Activated CD4-positive, alpha-beta T cell treated with anti-CD3 and anti-CD28 coated beads, Interleukin-2, amount 50 U/mL, for 16 hours (primary cell): ENCODE results near the gene SH3TC1.

Experiments
- DNase-seq: peaks from one replicate; pipeline ENCODE4 v3.0.0-alpha.2; 2020

The SH3TC1 gene

GRCh38 chr4:8164194-8164565 lies 34.9 kb upstream of the SH3TC1 start:
- no peak for DNase-seq

- no peak for DNase-seq
Observed at GRCh38 chr4:8164687-8165086, 34.4 kb upstream of the SH3TC1 start.

DNA sequence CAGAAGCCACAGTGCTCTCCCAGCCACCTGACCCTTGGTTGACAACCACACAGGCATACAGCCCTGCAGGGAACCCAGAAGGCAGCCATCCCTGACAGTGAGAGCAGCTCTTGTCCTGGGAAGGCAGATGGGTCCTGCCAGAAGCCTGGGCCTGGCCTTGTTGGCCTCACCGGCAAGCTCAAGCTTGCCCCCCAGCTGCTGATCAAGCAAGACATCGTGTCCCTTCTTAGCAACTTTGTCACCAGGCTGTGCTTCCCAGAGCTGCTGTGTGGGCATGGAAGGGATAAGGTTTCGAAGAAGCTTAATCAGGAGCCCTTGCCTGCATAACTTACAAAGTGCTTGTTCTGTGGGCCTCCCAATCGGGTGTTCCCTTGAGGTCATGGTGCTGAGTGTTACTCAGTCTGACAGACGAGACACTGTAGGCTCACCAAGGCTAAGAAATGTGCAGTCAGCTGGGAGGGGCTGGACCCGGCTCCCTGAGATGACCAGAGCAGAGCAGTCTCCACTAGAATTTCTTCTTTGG lies 33.7 kb upstream of the SH3TC1 start:
- no peak for DNase-seq

GRCh38 chr4:8167291-8167690 lies 31.8 kb upstream of the SH3TC1 start:
- DNase-seq, result no peak

GRCh38 chr4:8167815-8168214 lies 31.3 kb upstream of the SH3TC1 start:
- no peak for DNase-seq

- DNase-seq, result no peak
Observed at GRCh38 chr4:8168232-8168631, 30.9 kb upstream of the SH3TC1 start.

- no peak for DNase-seq
Observed at GRCh38 chr4:8168832-8169598, 30.1 kb upstream of the SH3TC1 start.

DNA sequence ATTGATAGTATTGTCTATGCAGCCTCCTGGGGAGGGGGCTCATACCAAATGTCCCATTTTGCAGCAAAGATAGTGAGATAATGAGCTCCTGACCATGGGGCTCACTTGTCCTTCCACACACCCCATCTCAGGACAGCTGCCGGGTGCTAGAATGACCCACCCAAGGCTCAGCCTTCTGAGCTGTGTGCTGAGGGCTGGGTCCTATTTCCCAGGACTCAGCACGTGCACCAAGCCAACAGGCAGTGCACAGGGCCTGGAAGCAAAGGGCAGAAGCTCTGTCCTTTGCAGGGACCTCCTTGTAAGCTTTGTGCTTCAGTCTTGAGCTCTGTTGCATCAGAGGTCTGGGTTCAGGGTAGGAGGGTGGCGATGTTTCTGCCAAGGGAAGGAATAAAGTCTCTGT lies 29.3 kb upstream of the SH3TC1 start:
- no peak for DNase-seq

DNA sequence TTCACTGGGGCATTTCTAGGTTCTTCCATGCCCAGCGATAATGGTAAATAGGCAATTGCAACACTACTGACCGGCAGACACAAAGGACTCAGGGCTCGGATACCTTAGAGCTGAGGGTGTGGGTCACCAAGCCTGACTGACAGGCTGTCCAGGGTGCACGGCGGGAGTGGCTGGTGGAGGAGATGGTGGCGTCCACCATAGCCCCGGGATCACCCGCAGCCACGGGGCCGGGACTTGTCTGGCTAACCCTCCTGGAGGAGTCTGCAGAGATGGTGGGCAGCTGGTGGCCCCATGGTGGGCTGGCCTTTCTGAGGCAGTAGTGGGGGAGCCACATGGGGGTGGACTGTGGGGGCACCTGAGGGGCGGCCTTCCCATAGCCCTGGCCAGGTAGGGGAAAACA lies 28.7 kb upstream of the SH3TC1 start:
- DNase-seq, result no peak

DNA sequence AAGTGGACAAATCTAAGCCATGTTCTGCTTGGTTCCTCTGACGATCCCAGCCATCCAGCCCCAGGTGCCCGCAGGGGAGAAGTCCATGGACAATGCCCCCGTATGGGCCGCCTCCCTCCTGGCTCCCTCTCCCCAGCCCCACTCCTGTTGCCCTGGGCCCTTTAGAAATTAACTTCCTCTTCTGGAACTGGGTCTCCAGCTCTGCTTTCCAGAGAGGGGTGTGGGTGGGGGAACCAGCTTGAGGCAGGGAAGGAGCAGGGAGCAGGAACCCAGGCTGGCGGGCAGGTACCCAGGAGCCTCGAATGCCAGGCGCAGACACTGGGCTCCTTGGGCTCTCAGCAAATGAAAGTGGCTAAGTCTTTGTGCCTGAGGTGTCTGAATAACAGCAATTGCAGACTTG lies 27.8 kb upstream of the SH3TC1 start:
- DNase-seq, result no peak

DNA sequence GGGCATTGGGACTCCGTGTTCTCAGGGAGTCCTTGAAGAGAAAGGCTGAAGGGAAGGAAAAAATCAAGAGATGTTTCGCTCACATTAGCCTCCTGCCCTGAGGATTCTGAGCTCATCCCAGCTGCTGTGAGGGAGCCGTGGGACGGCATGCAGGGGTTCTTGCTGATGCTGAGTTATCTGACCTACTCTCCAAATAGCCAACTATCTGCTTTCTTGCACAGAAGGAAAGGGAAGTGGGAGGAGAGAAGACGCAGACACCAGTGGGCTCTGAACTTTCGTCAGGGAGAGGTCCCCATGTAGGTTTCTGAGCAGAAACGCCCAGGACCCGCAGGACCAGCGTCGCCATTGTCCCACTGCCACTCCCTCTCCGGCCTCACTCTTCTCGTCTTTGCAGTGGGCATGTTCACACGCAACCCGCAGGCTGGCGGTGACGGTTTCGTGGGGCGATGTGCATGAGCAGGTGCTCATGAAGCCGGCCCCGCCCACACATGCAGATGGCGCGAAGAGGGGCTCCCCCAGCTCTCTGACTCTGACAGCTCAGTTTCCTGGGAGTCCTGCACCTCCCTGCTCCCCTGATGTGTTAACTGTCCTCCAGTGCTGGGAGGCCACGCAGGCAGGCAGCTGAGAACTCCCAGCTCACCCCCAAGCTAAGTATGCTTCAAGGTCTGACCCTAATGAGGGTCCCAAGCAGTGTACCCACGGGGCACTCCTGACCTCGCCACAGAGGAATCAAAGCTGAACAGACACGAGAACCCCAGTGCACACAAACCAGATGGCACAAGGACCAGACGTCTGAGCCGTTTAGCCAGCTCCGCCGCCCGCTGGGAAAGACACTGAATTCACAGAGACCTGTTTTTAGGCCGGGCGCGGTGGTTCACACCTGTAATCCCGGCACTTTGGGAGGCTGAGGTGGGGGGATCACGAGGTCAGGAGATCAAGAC lies 26.8 kb upstream of the SH3TC1 start:
- no peak for DNase-seq

DNA sequence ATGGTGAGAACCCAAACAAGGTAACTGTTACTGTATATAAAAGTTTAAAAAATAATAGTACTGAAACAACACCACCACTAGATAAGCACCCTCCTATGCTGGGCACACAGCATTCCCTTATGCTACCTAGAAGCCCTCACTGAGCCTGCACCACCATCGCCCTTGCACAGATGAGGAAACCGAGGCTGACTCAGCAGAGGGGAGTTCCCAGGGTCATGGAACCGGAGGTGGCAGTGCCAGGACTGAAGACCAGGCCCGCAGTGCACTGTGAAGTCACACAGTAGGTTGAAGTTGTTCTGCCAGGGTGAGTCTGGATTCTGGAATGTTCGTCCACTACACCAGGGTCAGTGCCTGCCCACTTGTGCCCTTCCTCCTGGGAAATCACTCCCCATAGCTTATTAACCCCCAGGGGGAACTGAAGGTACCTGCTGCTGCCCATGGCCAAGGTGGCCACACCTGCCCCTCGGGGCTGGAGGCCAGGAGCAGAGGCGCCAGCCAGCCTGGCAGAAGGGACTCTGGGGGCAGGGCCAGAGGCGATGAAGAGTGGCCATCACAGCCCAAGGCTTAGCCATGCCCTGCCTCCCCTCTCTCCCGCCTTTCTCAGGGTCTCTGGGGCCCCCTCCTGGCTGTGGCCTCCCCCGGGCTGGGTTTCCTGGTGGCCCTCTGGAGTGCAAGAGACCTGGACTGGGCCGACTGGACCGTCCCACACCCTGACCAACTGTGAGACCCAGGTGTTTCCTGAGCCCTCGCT lies 25.4 kb upstream of the SH3TC1 start:
- no peak for DNase-seq

DNA sequence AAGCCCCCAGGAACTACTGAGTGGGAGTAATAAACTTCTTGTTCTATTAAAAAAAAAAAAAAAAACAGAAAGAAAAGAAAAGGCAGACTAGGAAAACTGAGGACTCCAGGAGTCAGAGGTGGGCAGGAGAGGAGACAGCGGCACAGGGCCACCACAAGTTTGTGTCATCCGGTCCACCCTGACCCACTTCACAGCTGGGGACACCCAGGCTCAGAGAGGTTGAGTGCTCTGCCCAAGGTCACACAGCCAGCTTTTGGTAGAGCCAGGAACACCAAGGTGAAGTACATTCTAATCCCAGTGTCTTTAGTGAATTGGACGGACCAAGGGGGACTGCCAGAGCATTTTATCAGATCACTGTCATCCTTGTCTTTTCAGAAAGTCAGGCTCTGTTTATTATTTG lies 24.1 kb upstream of the SH3TC1 start:
- DNase-seq, result no peak

DNA sequence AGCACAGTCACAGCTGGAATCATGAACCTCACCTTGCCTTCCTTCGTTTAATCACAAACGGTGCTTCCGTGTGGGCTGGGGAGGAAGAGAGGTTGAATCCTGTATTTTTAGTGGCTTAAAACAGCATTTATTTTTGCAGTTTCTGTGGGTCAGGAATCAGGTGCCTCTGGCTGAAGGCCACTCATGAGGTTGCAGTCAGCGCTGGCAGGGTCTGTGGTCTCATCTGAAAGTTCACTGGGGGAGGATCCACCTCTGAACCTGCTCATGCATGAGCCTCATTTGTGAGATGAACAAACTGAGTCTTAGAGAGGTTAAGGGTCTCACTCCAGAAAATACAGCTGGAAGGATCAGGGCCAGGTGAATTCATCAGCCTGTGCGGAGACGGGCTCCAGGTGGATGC lies 23.4 kb upstream of the SH3TC1 start:
- DNase-seq, result no peak

DNA sequence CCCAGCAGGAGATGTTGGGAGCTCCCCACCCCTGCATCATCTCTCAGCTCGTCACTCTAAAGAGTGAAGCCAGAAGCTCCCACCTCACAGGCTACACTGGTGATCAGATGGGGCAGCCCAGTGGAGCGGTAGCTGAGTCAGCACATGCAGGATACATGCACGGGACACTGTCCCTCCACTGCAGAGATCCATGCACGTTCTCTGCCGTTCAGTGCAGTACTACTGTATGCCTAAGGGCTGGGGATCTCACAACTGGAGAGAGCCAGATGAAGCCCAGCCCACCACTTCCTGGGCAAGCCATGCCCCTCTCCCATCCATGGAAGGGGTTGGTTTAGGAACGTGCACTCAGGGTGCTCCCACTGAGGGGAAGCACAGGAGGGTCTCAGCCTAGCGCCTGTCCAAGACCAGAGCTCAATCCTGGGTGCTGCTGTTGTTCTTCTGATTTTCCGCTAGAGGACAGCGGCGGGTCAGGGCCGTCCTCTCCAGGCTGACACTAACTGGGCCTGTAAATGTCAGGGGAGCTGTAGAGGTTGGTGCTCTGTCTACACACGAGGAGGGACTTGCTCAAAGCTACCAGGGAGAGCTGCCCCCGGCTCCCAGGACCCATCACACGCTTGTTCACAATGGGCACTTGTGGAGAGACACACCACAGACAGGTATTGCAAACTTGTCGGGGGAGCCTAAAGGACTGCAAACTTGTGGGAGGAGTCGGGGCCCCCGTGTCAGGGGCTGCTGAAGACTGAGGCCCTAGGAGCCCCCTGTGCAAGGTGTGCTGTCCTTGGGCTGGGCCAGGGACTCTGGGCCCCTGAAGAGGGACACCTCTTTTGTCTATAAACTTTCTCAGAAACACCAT lies 22.3 kb upstream of the SH3TC1 start:
- peak; percentile 39 for DNase-seq

DNA sequence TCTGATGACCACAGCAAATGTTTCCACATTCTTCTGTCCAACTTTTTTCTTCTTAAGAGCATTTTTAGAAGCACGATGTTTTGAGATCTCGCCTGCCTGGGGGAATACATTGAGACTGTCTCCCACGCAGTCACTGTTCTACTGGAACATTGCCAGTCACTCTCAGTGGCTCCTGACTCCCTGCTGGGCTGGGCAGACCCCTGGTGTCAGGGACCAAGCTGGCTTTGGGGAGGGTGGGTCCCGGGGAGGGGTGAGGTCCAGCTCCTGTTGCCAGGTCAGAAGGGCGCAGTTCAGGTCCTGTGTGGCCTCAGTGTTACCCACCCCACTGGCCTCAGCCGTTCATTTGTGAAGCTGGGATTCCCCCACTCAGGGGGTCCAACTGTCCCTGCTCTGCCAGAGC lies 21.5 kb upstream of the SH3TC1 start:
- DNase-seq, result no peak

DNA sequence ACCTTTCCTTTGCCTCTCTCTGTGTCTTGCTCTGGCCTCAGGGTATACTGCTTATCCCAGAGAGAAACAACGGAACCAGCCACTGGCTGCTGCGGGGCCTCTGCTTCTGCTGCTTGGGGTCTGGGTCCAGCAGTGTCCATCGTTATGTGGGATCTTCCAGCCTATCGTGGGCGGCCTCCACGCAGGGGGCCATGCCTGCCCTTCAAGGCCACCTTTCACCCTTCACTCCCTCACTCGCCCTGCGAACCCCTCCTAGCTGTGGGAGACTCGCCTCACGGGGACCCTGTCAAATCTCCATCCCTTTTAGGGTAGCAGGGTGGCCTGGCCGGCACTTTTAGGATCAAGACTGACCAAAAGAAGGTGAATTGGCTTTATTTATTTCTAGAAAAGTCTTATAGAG lies 21.1 kb upstream of the SH3TC1 start:
- no peak for DNase-seq

DNA sequence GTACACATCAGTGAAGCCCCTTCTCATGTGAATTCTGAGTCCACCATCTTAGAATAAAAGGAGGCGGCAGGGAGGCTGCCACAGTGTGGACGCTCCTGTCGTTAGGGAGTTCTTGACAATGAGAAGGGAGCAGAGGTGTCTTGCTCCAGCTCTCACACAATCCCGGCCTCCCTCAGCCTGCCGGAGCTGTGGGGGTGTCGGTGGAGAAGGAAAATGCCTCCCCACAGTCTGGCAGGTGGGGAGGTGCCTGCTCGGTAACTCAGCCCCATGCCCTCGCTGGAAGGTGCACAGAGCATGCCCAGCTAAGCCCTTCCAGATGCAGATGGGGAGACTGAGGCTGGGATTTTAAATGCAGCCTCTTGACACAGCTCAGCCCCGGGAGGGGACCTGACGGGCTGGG lies 20.0 kb upstream of the SH3TC1 start:
- DNase-seq, result no peak

DNA sequence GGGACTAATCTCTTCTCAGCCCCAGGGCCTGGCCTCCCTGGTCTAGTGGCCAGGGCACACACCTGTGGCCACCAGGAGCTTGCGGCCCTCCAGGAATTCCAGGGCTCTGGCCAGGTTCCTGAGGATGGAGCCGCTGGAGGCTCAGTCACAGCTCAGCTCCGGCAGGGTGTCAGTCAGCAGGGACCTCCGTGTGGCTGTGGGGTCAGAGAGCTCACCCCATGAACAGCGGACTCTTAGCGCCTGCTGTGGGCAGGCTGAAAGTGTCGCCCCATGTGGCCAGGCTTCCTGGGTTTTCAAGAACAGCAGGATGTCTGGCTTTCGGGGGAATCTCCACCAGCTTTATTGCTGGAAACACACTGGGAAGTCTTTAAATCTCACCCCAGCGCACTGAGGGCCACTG lies 19.3 kb upstream of the SH3TC1 start:
- no peak for DNase-seq

DNA sequence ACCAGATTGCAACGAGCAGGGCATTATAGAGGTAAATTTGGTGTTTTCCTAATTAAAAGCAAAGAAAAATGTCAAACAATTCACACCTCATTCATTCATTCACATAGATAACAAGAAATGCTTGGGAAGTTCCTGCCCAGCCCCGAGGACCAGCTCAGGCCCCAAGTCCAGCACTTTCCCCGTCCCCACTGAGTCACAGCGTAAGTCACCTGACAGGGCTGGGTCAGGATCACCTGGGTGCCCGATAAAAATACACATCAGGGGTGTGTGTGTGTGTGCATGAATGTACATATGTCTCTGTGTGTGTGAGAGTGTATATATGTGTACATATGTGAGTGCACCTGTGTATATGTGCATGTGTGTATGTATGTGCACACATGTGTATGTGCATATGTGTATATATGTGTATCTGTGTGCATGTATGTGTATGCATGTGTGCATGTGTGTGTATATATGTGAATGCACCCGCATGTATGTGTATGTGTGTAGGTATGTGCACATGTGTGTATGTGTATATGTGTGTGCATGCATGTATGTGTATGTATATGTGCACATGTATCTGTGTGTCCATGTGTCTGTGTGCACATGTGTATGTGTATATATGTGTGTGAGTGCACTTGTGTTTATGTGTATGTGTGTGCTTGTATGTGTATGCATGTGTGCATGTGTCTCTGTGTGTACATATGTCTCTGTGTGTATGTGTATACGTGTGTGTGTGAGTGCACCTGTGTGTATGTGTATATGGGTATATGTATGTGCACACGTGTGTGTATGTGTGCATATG lies 18.6 kb upstream of the SH3TC1 start:
- DNase-seq, result no peak

- DNase-seq, result no peak
Observed at GRCh38 chr4:8181119-8181518, 18.0 kb upstream of the SH3TC1 start.

- DNase-seq, result no peak
Observed at GRCh38 chr4:8181844-8182243, 17.2 kb upstream of the SH3TC1 start.
